Nephron (organoid): ENCODE results near the gene KRTAP10-11.

Experiments used
- H3K27ac Mint-ChIP-seq, 3 experiments: 2 replicates each; pipeline ENCODE4 v1.8.0; 2020; ENCODE audit warnings: mixed read lengths in 3 of 3, mild to moderate bottlenecking in 2 of 3, moderate library complexity in 1 of 3
- H3K27me3 Mint-ChIP-seq: 2 replicates; pipeline ENCODE4 v1.8.0; 2021; ENCODE audit warnings: low read depth, mild to moderate bottlenecking, moderate library complexity, mixed read lengths
- H3K36me3 Mint-ChIP-seq: 2 replicates; pipeline ENCODE4 v1.8.0; 2020; ENCODE audit warnings: low read depth, mixed read lengths
- H3K4me1 Mint-ChIP-seq: 2 replicates; pipeline ENCODE4 v1.8.0; 2020; ENCODE audit warnings: mixed read lengths
- H3K4me3 Mint-ChIP-seq, 3 experiments: 2 replicates each; pipeline ENCODE4 v1.8.0; 2020; ENCODE audit warnings: mild to moderate bottlenecking in 3 of 3, mixed read lengths in 3 of 3, moderate library complexity in 2 of 3
- H3K9me3 Mint-ChIP-seq: 2 replicates; pipeline ENCODE4 v1.8.0; 2020; ENCODE audit warnings: mixed read lengths
- TF ChIP-seq, protein P1 (sequence below), 3 experiments: fragments of 200-600 bp; sonication (generic); IDR thresholded peaks; one replicate each; pipeline ENCODE4 v1.5.0; 2021; ENCODE audit warnings: antibody characterized with exemption in 3 of 3; ENCODE audit not compliant: unreplicated experiment in 3 of 3

The KRTAP10-11 gene

DNA sequence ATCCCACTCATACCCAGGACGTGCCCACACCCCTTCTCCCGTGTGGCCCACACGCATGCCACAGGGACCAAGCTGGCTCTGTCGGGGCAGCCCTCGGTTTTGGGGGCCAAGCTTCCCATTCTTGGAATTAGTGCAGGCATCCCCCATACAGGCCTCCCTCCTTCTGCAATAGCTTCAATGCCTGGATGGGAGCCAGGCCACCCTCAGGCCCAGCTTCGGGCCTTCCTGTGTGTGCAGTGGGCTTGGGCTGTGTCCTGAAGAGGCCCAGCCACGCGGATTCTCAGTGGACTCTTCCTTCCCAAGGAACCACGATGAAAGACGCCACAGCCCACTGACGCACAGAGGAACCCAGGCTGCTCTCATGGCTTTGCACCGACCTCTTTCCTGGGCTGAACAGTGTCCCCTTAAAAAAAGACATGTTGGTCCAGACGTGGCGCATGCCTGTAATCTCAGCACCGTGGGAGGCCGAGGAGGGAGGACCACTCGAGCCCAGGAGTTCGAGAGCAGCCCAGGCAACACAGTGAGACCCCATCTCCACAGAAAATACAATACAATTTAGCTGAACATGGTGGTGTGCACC lies 3.4 kb downstream of the KRTAP10-11 start:
- peaks cover 18% of the 10 kb centered on the region for H3K27me3 Mint-ChIP-seq
- H3K9me3 Mint-ChIP-seq: peaks cover 22% of the 10 kb centered on the region
- no peak overlapping the region for H3K27ac Mint-ChIP-seq
- peaks cover 8% of the 10 kb centered on the region for H3K36me3 Mint-ChIP-seq
- H3K4me3 Mint-ChIP-seq: no peak overlapping the region
- TF ChIP-seq, protein P1, sequence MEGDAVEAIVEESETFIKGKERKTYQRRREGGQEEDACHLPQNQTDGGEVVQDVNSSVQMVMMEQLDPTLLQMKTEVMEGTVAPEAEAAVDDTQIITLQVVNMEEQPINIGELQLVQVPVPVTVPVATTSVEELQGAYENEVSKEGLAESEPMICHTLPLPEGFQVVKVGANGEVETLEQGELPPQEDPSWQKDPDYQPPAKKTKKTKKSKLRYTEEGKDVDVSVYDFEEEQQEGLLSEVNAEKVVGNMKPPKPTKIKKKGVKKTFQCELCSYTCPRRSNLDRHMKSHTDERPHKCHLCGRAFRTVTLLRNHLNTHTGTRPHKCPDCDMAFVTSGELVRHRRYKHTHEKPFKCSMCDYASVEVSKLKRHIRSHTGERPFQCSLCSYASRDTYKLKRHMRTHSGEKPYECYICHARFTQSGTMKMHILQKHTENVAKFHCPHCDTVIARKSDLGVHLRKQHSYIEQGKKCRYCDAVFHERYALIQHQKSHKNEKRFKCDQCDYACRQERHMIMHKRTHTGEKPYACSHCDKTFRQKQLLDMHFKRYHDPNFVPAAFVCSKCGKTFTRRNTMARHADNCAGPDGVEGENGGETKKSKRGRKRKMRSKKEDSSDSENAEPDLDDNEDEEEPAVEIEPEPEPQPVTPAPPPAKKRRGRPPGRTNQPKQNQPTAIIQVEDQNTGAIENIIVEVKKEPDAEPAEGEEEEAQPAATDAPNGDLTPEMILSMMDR (IDR thresholded peaks at IDR 0.05; ENCODE audit: unreplicated experiment in 3 of 3): no peak
- H3K4me1 Mint-ChIP-seq: peaks cover 11% of the 10 kb centered on the region

DNA sequence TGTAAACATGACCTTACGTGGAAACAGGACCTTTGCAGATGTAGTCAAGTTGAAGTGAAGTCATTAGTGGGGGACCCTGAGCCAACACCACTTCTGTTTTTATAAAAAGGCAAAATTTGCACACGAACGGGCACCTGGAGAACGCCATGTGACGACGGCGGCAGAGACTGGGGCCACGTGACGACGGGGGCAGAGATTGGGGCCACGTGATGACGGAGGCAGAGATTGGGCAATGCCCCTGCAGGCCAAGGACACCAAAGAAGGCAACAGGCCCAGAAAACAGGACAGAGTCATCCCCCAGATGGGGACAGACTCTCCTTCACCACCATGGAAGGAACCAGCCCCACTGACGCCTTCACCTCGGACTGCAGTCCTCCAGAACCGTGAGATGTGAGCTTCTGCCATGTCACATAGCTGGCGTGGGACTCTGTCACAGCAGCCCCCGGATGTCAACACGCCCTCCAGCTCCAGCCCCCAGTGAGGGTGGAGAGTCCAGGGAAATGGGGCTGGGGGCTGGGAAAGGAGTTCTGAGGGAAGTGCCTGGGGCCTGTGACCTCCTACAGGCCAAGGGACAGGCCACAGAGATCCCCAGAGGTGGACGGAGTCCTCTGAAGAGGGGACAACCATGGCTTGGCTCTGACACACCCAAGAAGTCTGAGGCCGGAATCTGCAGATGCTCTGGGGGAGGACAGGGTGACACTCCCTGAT lies 4.2 kb downstream of the KRTAP10-11 start:
- Mint-ChIP-seq H3K27ac (no peak overlapping the region), H3K36me3 (peaks cover 3% of the 10 kb centered on the region)
- TF ChIP-seq, protein P1 (IDR thresholded peaks at IDR 0.05; ENCODE audit: unreplicated experiment in 3 of 3): no peak

DNA sequence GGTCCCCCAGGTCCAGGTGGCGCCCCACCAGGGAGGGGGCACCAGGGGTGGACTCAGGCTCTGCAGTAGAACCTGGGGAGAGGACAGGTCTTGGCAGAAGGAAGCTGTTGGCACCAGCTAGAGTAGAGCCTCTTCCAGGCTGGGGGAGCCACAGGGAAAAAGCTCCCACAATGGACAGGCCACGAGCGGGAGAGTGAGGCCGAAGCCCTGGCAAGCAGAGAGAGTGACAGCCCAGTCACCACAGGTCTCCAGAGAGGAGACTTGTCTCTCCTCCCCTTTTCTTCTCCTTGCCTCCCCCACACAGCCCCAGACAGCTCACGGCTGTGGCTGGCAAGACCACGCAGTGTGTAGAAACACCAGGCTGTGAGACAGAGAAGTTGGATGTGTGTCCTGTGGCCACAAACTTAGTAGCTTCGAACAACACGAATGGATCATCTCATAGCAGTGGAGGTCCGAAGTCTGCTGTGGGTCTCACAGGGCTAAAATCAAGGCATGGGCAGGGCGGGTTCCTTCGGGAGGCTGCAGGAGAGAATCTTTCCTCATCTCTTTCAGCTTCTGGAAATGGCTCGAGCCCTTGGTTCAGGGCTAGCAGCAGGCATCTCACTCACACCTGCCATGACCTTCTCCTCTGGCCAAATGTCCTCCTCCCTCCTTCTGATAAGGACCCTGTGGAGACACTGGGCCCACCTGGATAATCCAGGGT lies 4.9 kb downstream of the KRTAP10-11 start:
- H3K27me3 Mint-ChIP-seq: peaks cover 18% of the 10 kb centered on the region
- H3K9me3 Mint-ChIP-seq: peaks cover 17% of the 10 kb centered on the region
- TF ChIP-seq, protein P1 (IDR thresholded peaks at IDR 0.05; ENCODE audit: unreplicated experiment in 3 of 3): no peak
- H3K4me3 Mint-ChIP-seq: no peak overlapping the region
- H3K27ac Mint-ChIP-seq: no peak overlapping the region
- peaks cover 11% of the 10 kb centered on the region for H3K4me1 Mint-ChIP-seq
- peaks cover 3% of the 10 kb centered on the region for H3K36me3 Mint-ChIP-seq

More for the DNA sequence above, 4.2 kb downstream of the KRTAP10-11 start:
- H3K27me3 Mint-ChIP-seq: peaks cover 18% of the 10 kb centered on the region
- peaks cover 11% of the 10 kb centered on the region for H3K4me1 Mint-ChIP-seq
- peaks cover 17% of the 10 kb centered on the region for H3K9me3 Mint-ChIP-seq
- H3K4me3 Mint-ChIP-seq: no peak overlapping the region

DNA sequence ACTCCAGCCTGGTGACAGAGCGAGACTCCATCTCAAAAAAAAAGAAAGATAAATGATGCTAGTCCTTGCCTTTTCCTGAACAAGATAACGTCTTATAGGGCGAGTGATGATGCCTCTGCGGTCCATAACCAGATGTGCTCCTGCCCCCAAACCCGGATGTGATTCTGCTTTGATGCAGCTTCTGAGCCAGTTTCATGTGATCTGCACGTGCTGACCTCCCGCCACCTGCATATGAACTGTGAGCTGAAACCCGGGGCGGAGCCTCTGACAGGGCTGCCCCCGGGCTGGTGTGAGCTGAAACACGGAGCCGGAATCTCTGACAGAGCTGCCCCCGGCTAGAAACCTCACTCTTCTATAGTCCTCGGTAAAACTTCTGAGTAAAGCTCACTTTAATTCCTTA lies 6.9 kb downstream of the KRTAP10-11 start:
- Mint-ChIP-seq H3K4me1 (no peaks in the 10 kb centered on the region), H3K27ac (no peak overlapping the region), H3K4me3 (no peak overlapping the region), H3K9me3 (peaks cover 29% of the 10 kb centered on the region), H3K36me3 (no peaks in the 10 kb centered on the region), H3K27me3 (peaks cover 14% of the 10 kb centered on the region)
- TF ChIP-seq, protein P1 (IDR thresholded peaks at IDR 0.05; ENCODE audit: unreplicated experiment in 3 of 3): no peak

DNA sequence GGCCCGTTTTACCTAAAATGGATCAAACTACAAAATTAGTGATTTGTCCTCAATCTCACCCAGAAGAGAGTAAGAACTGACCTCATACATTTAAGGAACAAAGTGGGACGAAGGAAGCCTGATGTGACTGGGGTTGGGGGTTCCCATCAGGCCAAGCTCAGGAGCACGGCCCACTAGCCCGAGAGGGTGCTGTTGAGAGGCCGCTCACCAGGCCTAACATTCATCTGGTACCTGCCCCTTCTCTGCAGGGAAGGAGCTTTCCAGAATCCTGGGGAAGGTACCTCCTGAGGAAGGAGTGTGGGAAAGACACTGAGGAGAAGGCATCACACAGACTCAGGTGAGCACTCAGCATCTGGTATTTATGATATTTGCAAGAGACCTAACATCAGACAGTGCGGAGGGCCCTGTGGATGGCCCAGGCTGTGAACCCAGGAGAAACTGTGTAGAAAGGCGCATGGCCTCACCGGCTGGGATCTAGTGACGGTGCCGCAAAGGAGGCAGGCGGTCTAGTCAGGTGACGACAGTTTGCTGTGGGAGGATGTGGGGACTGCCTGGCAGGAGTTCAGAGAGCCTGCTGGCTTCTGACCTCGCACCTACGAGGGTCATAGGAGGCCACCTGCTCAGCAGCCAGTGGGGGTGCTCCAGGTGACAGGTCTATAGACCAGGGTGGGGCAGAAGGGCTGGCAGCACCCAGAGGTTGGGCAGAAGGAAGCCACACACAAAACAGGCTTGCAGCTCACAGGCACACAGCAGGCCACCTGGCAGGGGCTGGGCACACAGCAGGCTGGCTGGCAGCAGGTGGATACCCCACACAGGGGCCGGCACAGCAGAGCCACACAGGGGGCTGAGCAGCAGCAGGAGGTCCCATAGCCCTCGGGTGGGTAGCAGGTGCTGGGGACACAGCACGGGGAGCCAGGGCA lies 7.7 kb downstream of the KRTAP10-11 start:
- TF ChIP-seq, protein P1 (IDR thresholded peaks at IDR 0.05; ENCODE audit: unreplicated experiment in 3 of 3): no peak
- peaks cover 14% of the 10 kb centered on the region for H3K27me3 Mint-ChIP-seq
- H3K4me3 Mint-ChIP-seq: no peak overlapping the region
- H3K9me3 Mint-ChIP-seq: peaks cover 34% of the 10 kb centered on the region
- no peaks in the 10 kb centered on the region for H3K4me1 Mint-ChIP-seq
- H3K36me3 Mint-ChIP-seq: no peaks in the 10 kb centered on the region
- no peak overlapping the region for H3K27ac Mint-ChIP-seq
